Liver (tissue), 9 donors: ENCODE data around the gene LOXL3. TPM values are rescaled to one million over a fixed set of nuclear protein-coding genes. Genes with fewer than 3 reads are reported as not detected.

Experiments used
- DNase-seq: peaks from one replicate; pipeline ENCODE4 v3.0.0-alpha.2; 2017; ENCODE audit warnings: low spot score
- H3K27ac ChIP-seq, 2 donors: one replicate each; pipeline ENCODE4 v1.7.0; 2013; ENCODE audit warnings: inconsistent platforms in 2 of 2, low read length in 2 of 2, control low read depth in 1 of 2, low read depth in 1 of 2, mild to moderate bottlenecking in 1 of 2
- H3K27me3 ChIP-seq, 4 donors: one replicate each; pipeline versions ENCODE4 v1.6.1 to v1.7.0; 2013; ENCODE audit warnings: low read length in 3 of 4, inconsistent platforms in 1 of 4, mild to moderate bottlenecking in 1 of 4, moderate library complexity in 1 of 4; ENCODE audit not compliant: control insufficient read depth in 4 of 4, insufficient read depth in 4 of 4
- H3K36me3 ChIP-seq, 4 donors: one replicate each; pipeline versions ENCODE4 v1.6.1 to v1.7.0; 2013; ENCODE audit warnings: low read length in 3 of 4, mild to moderate bottlenecking in 3 of 4, low read depth in 1 of 4, moderate library complexity in 1 of 4; ENCODE audit not compliant: control insufficient read depth in 4 of 4, insufficient read depth in 3 of 4
- H3K4me1 ChIP-seq, 4 donors: one replicate each; pipeline versions ENCODE4 v1.6.1 to v1.7.0; 2013; ENCODE audit warnings: low read length in 3 of 4, mild to moderate bottlenecking in 3 of 4, moderate library complexity in 1 of 4; ENCODE audit not compliant: control insufficient read depth in 4 of 4, insufficient read depth in 4 of 4
- H3K4me3 ChIP-seq, 3 donors: one replicate each; pipeline versions ENCODE4 v1.6.1 to v1.7.0; 2013; ENCODE audit warnings: low read length in 3 of 3, control low read depth in 1 of 3, low read depth in 1 of 3, mild to moderate bottlenecking in 1 of 3
- H3K9ac ChIP-seq, 2 donors: one replicate each; pipeline ENCODE4 v1.7.0; 2013; ENCODE audit warnings: low read length in 2 of 2, mild to moderate bottlenecking in 2 of 2, moderate library complexity in 2 of 2, control low read depth in 1 of 2, low read depth in 1 of 2
- H3K9me3 ChIP-seq, 4 donors: one replicate each; pipeline versions ENCODE4 v1.6.1 to v1.7.0; 2013; ENCODE audit warnings: low read length in 3 of 4; ENCODE audit not compliant: control insufficient read depth in 4 of 4
- CTCF ChIP-seq: fragments of 150-350 bp; IDR thresholded peaks from 2 replicates; pipeline ENCODE4 v1.5.1; 2017; ENCODE audit warnings: improper control_type of control experiment, low read depth, low read length; ENCODE audit not compliant: missing input control
- EGR1 ChIP-seq, 2 donors: IDR thresholded peaks; 2 replicates each; pipeline ENCODE4 v1.6.1; 2016 to 2018; ENCODE audit warnings: antibody characterized with exemption in 2 of 2, low read depth in 2 of 2
- FOXA1 ChIP-seq: IDR thresholded peaks from 2 replicates; pipeline ENCODE4 v1.6.1; 2016; ENCODE audit warnings: antibody characterized with exemption
- FOXA2 ChIP-seq: IDR thresholded peaks from 2 replicates; pipeline ENCODE4 v1.6.1; 2016; ENCODE audit warnings: antibody characterized with exemption
- GABPA ChIP-seq, 2 donors: IDR thresholded peaks in 1 of 2; conservative IDR thresholded peaks in 1 of 2; 2 replicates each; pipeline ENCODE4 v1.6.1; 2016; ENCODE audit warnings: antibody characterized with exemption in 2 of 2, mild to moderate bottlenecking in 1 of 2, moderate library complexity in 1 of 2
- HNF4A ChIP-seq, 2 donors: conservative IDR thresholded peaks; 2 replicates each; pipeline ENCODE4 v1.6.1; 2016; ENCODE audit warnings: antibody characterized with exemption in 2 of 2, mild to moderate bottlenecking in 2 of 2
- HNF4G ChIP-seq: IDR thresholded peaks from 2 replicates; pipeline ENCODE4 v1.6.1; 2016; ENCODE audit warnings: antibody characterized with exemption
- JUND ChIP-seq, 2 donors: IDR thresholded peaks; 2 replicates each; pipeline ENCODE4 v1.6.1; 2016; ENCODE audit warnings: antibody characterized with exemption in 2 of 2
- MAX ChIP-seq: IDR thresholded peaks from 2 replicates; pipeline ENCODE4 v1.6.1; 2016; ENCODE audit warnings: antibody characterized with exemption
- NR2F2 ChIP-seq: IDR thresholded peaks from 2 replicates; pipeline ENCODE4 v1.6.1; 2016; ENCODE audit warnings: antibody characterized with exemption
- RAD21 ChIP-seq, 2 donors: IDR thresholded peaks; 2 replicates each; pipeline ENCODE4 v1.6.1; 2016; ENCODE audit warnings: antibody characterized with exemption in 2 of 2, mild to moderate bottlenecking in 2 of 2
- REST ChIP-seq: IDR thresholded peaks from 2 replicates; pipeline ENCODE4 v1.6.1; 2016; ENCODE audit warnings: antibody characterized with exemption, mild to moderate bottlenecking
- RXRA ChIP-seq, 2 donors: IDR thresholded peaks; 2 replicates each; pipeline ENCODE4 v1.6.1; 2017 to 2018; ENCODE audit warnings: antibody characterized with exemption in 2 of 2, mild to moderate bottlenecking in 1 of 2
- SP1 ChIP-seq: IDR thresholded peaks from 2 replicates; pipeline ENCODE4 v1.6.1; 2018; ENCODE audit warnings: antibody characterized with exemption, mild to moderate bottlenecking
- TAF1 ChIP-seq: conservative IDR thresholded peaks from 2 replicates; pipeline ENCODE4 v1.6.1; 2016; ENCODE audit warnings: antibody characterized with exemption, mild to moderate bottlenecking
- YY1 ChIP-seq: IDR thresholded peaks from 2 replicates; pipeline ENCODE4 v1.6.1; 2016; ENCODE audit warnings: antibody characterized with exemption, mild to moderate bottlenecking
- ZBTB33 ChIP-seq: IDR thresholded peaks from 2 replicates; pipeline ENCODE4 v1.6.1; 2016; ENCODE audit warnings: antibody characterized with exemption
- WGBS: extraction: QIAGEN DNeasy Blood & Tissue Kit; methylation state at CpG from one replicate; pipeline ENCODE4 v1.1.7; 2013; 5-methylcytosine and 5-hydroxymethylcytosine counted together
- polyA plus RNA-seq, 2 donors: library from polyadenylated mRNA; stranded (reverse) in 1 of 2; unstranded in 1 of 2; fragments of 200-250 nt in 1 of 2; fragments of >200 nt in 1 of 2; fragmentation: Nextera tagmentation in 1 of 2; extraction: Ambion mirVana in 1 of 2; gene quantifications; one replicate each; pipeline versions ENCODE4 v1.2.1 to v1.2.3, GENCODE V29; 2013 to 2015
- total RNA-seq, 2 donors: library from RNA; depleted of rRNA; stranded (reverse); fragments of >200 nt; gene quantifications; one replicate each; pipeline ENCODE4 v1.2.3, GENCODE V29; 2014
- TF ChIP-seq, protein P1 (sequence below): IDR thresholded peaks from 2 replicates; pipeline ENCODE4 v1.6.1; 2016; ENCODE audit warnings: antibody characterized with exemption
- donor health status: healthy.
- donor health status: healthy.
- donor health status: healthy.
- donor health status: healthy.
- donor health status: healthy.

LOXL3 gene
- total and polyA plus RNA-seq, 4 donors, result 0.31 to 2.8 (median 1.3) TPM

DNA sequence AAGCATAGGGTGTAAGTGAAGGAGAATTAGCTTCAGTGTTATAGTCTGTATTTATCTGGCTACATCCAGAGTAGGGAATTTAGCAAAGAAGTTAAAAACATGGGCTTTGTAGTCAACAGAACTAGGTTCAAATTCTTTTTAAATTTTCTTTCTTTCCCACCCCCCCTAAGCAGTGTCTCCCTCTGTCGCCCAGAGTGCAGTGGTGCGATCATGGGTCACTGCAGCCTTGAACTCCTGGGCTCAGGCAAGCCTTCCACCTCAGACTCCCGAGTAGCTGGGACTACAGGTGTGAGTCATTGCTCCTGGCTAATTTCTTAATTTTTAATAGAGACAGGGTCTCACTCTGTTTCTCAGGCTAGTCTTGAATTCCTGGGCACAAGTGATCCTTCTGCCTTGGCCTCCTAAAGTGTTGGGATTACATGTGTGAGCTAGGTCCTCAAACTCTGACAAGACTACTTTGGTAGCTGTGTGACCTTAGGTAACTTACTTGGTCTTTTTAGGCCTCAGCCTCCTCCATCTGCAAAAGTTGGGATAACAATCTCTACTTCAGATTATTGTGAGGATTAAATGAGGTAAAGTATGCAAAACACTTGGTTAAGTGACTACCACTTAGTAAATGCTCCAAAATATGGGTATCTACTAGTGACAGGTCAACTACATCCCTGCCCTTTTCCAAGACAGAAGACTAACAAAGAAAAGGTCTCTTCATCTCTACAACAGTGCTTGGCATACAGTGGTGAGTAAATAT lies 18.6 kb upstream of the LOXL3 start:
- H3K9ac ChIP-seq, result no peak overlapping the region
- WGBS, result 81% methylated on average over 3 of the region's 3 CpGs
- no peaks in the 10 kb centered on the region for H3K36me3 ChIP-seq
- no peak overlapping the region for H3K27ac ChIP-seq
- H3K4me1 ChIP-seq, result no peaks in the 10 kb centered on the region
- no peak overlapping the region for H3K4me3 ChIP-seq
- TF ChIP-seq HNF4G (no peak), SP1 (no peak), YY1 (no peak), RAD21 (IDR thresholded peaks at IDR 0.05) (no peak), CTCF (no peak), REST (no peak), RXRA (IDR thresholded peaks at IDR 0.05) (no peak), JUND (IDR thresholded peaks at IDR 0.05) (no peak), FOXA1 (no peak), NR2F2 (no peak), FOXA2 (no peak), EGR1 (IDR thresholded peaks at IDR 0.05; ENCODE audit: low read depth in 2 of 2) (no peak), MAX (no peak), ZBTB33 (no peak), HNF4A (conservative IDR thresholded peaks at IDR 0.05) (no peak), GABPA (IDR thresholded peaks at IDR 0.05 in 1 of 2, conservative IDR thresholded peaks at IDR 0.05 in 1 of 2) (no peak), TAF1 (no peak)
- TF ChIP-seq, protein P1, sequence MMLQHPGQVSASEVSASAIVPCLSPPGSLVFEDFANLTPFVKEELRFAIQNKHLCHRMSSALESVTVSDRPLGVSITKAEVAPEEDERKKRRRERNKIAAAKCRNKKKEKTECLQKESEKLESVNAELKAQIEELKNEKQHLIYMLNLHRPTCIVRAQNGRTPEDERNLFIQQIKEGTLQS, result no peak
- H3K9me3 ChIP-seq, result no peaks in the 10 kb centered on the region
- no peak for DNase-seq
- peaks cover 0 to 3% (median 0%) of the 10 kb centered on the region in 4 donors for H3K27me3 ChIP-seq
